Measurements from ENCODE around the gene FOXO4. TPM values are rescaled to one million over a fixed set of nuclear protein-coding genes. Genes with fewer than 3 reads are reported as not detected.

Gene FOXO4
- total RNA-seq, 1 experiment from 2014 or later: 14.7 TPM

GRCh38 chrX:71085900-71086299 lies 9.8 kb upstream of the FOXO4 start:
- no peaks in the 10 kb centered on the region for H4K20me1 ChIP-seq (ENCODE audit: insufficient read depth)
- no peaks in the 10 kb centered on the region for H3K9me3 ChIP-seq (ENCODE audit: control insufficient read depth in 1 of 2, insufficient read depth in 1 of 2, low read depth in 1 of 2, low read length in 2 of 2)
- ChIA-PET CTCF (no interaction called here), POLR2A (no interaction called here), RAD21 (ENCODE audit: low non-redundant PET in 1 of 2, low total read pairs in 2 of 2, uncharacterized antibody in 2 of 2, unreplicated experiment in 2 of 2) (no interaction called here)
- H3K36me3 ChIP-seq (ENCODE audit: control insufficient read depth in 1 of 2, insufficient read depth in 2 of 2, low read length in 2 of 2): no peaks in the 10 kb centered on the region
- DNase-seq (ENCODE audit: low read depth, low spot score) (no peak), ATAC-seq (no peak)
- H3K4me1 ChIP-seq (ENCODE audit: control insufficient read depth in 1 of 2, insufficient read depth in 2 of 2, low read length in 2 of 2): no peaks in the 10 kb centered on the region
- no peak overlapping the region for H3K4me3 ChIP-seq (replicated peaks in 1 of 2; ENCODE audit: low read depth in 1 of 2, low read length in 2 of 2)
- H3K27me3 ChIP-seq (ENCODE audit: insufficient read depth, low read length): no peaks in the 10 kb centered on the region
- H3K79me2 ChIP-seq (ENCODE audit: insufficient read depth, low read length): no peaks in the 10 kb centered on the region
- no peak overlapping the region for H3K27ac ChIP-seq (ENCODE audit: low read depth, low read length)
- H3K4me2 ChIP-seq (ENCODE audit: low read length): no peak overlapping the region
- TF ChIP-seq CBX3 (IDR thresholded peaks at IDR 0.05; ENCODE audit: low read depth) (no peak), TCF7L2 (IDR thresholded peaks at IDR 0.05; ENCODE audit: borderline replicate concordance, extremely low read depth, insufficient read depth, insufficient read length) (no peak), SIN3A (IDR thresholded peaks at IDR 0.05; ENCODE audit: low read depth) (no peak), ATF3 (IDR thresholded peaks at IDR 0.05) (no peak), REST (IDR thresholded peaks at IDR 0.05; ENCODE audit: low read depth) (no peak), ZNF274 (IDR thresholded peaks at IDR 0.05; ENCODE audit: low read depth, low read length) (no peak), ZBTB33 (IDR thresholded peaks at IDR 0.05; ENCODE audit: extremely low read depth, insufficient replicate concordance, low read length) (no peak), SP1 (IDR thresholded peaks at IDR 0.05; ENCODE audit: low read depth) (no peak), SRF (IDR thresholded peaks at IDR 0.05; ENCODE audit: low read depth) (no peak), MAX (IDR thresholded peaks at IDR 0.05) (no peak)
- H3K9ac ChIP-seq (ENCODE audit: low read length): no peak overlapping the region
- H2AFZ ChIP-seq (ENCODE audit: low read depth, low read length, poor library complexity, severe bottlenecking): no peak overlapping the region
- H3K9me2 ChIP-seq (ENCODE audit: insufficient read depth): no peaks in the 10 kb centered on the region
- BruUV-seq (replicated peaks): no TSS peak
- intact Hi-C loops (cut with micrococcal nuclease): no loop called here
